ENCODE results near the gene SRA1. TPM values are rescaled to one million over a fixed set of nuclear protein-coding genes. Genes with fewer than 3 reads are reported as not detected.

Gene SRA1
- total RNA-seq, 1 experiment from 2014 or later = 48.6 TPM

DNA sequence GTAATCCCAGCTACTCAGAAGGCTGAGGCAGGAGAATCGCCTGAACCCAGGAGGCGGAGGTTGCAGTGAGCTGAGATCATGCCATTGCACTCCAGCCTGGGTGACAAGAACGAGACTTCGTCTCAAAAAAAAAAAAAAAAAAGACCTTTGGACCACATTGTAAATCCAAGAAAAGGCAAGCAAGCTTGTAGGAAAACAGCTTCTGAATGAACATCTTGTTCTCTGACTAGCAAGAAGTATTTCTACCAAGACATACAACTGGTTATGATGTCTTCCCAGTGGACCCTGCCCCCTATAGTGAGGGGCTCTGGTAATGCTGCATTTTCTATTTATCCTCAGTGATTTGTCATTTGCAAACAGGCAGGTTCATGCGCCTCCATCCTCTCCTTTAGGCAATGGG lies 14.3 kb downstream of the SRA1 start:
- TF ChIP-seq EZH2phosphoT487 (IDR thresholded peaks at IDR 0.05; ENCODE audit: borderline replicate concordance, low read length) = no peak
- TF ChIP-seq EZH2 (IDR thresholded peaks at IDR 0.05; ENCODE audit: low read length, unreplicated experiment) = no peak
- TF ChIP-seq, protein P1, sequence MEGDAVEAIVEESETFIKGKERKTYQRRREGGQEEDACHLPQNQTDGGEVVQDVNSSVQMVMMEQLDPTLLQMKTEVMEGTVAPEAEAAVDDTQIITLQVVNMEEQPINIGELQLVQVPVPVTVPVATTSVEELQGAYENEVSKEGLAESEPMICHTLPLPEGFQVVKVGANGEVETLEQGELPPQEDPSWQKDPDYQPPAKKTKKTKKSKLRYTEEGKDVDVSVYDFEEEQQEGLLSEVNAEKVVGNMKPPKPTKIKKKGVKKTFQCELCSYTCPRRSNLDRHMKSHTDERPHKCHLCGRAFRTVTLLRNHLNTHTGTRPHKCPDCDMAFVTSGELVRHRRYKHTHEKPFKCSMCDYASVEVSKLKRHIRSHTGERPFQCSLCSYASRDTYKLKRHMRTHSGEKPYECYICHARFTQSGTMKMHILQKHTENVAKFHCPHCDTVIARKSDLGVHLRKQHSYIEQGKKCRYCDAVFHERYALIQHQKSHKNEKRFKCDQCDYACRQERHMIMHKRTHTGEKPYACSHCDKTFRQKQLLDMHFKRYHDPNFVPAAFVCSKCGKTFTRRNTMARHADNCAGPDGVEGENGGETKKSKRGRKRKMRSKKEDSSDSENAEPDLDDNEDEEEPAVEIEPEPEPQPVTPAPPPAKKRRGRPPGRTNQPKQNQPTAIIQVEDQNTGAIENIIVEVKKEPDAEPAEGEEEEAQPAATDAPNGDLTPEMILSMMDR (conservative IDR thresholded peaks at IDR 0.05; ENCODE audit: low read depth, low read length) = no peak
- Histone ChIP-seq H3K4me2 (ENCODE audit: low read length) (no peak overlapping the region), H3K79me2 (ENCODE audit: low read length) (no peaks in the 10 kb centered on the region), H3K36me3 (ENCODE audit: low read depth, low read length) (peaks cover 36% of the 10 kb centered on the region), H4K20me1 (ENCODE audit: low read length) (no peaks in the 10 kb centered on the region), H3K4me3 (ENCODE audit: low read length) (no peak overlapping the region), H3K9me2 (replicated peaks; ENCODE audit: low read length) (no peaks in the 10 kb centered on the region), H3K4me1 (ENCODE audit: insufficient read depth, low read length) (peaks cover 27% of the 10 kb centered on the region), H3K27ac (ENCODE audit: low read length) (no peak overlapping the region), H3K27me3 (ENCODE audit: low read length) (no peaks in the 10 kb centered on the region), H2AFZ (ENCODE audit: low read length) (no peak overlapping the region), H3K9ac (ENCODE audit: low read length) (no peak overlapping the region), H3K9me3 (ENCODE audit: low read length) (no peaks in the 10 kb centered on the region), H3F3A (ENCODE audit: low read length, unreplicated experiment) (no peaks in the 10 kb centered on the region)
- DNase-seq = no peak
- BruUV-seq (replicated peaks) = no TSS peak
- intact Hi-C loops (cut with micrococcal nuclease) = loop anchor here (10.0 kb wide), 1 partner anchor 172 kb away; no protein-coding TSS in a partner anchor
- no peak for ATAC-seq
- CTCF ChIA-PET = no interaction called here
- POLR2A ChIA-PET (ENCODE audit: unreplicated experiment) = no interaction called here

DNA sequence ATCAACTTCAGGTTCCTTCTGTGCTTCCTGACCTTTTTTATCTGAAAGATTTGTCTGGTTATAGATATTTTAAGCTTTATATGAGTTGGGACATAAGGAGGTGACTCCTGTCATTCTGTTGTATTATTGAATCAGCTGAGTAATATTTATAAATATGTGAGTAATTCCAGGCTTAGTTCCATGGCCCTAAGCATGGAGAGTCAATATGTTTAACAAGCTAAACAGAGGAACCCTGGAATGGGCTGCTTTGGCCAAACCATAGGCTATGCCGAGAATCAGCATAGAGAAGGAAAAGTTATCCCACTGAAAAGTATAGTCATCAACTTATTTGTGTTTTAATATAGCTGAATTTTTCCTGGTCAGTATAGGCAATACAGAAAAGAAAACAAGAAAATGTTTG lies 17.0 kb downstream of the SRA1 start:
- intact Hi-C loops (cut with micrococcal nuclease) = loop anchor here (10.0 kb wide), 1 partner anchor 175 kb away; no protein-coding TSS in a partner anchor
- DNase-seq = peak; percentile 61
- no peak overlapping the region for H2AFZ ChIP-seq (ENCODE audit: low read length)
- TF ChIP-seq EZH2phosphoT487 (IDR thresholded peaks at IDR 0.05; ENCODE audit: borderline replicate concordance, low read length) = no peak
- no peak for TF ChIP-seq EZH2 (IDR thresholded peaks at IDR 0.05; ENCODE audit: low read length, unreplicated experiment)
- TF ChIP-seq, protein P1 (conservative IDR thresholded peaks at IDR 0.05; ENCODE audit: low read depth, low read length) = no peak
- peak; percentile 99 for ATAC-seq
- H3K4me1 ChIP-seq (ENCODE audit: insufficient read depth, low read length) = peaks cover 13% of the 10 kb centered on the region
- BruUV-seq (replicated peaks) = no TSS peak
- H3K9ac ChIP-seq (ENCODE audit: low read length) = no peak overlapping the region
- no peaks in the 10 kb centered on the region for H3K79me2 ChIP-seq (ENCODE audit: low read length)
- no peaks in the 10 kb centered on the region for H3K9me2 ChIP-seq (replicated peaks; ENCODE audit: low read length)
- no peaks in the 10 kb centered on the region for H3K27me3 ChIP-seq (ENCODE audit: low read length)
- CTCF ChIA-PET = interaction anchor here (1.2 kb wide), 1 partner anchor 177 kb away, joined by 3 read pairs; no protein-coding TSS in a partner anchor
- H3K9me3 ChIP-seq (ENCODE audit: low read length) = no peaks in the 10 kb centered on the region
- peaks cover 51% of the 10 kb centered on the region for H3K36me3 ChIP-seq (ENCODE audit: low read depth, low read length)
- H3K27ac ChIP-seq (ENCODE audit: low read length) = no peak overlapping the region
- H3K4me2 ChIP-seq (ENCODE audit: low read length) = no peak overlapping the region
- H3F3A ChIP-seq (ENCODE audit: low read length, unreplicated experiment) = no peaks in the 10 kb centered on the region
- no peak overlapping the region for H3K4me3 ChIP-seq (ENCODE audit: low read length)
- POLR2A ChIA-PET (ENCODE audit: unreplicated experiment) = interaction anchor here (0.9 kb wide), 1 partner anchor 17 kb away, joined by 4 read pairs; the partner anchor contains the start of gene SRA1
- no peaks in the 10 kb centered on the region for H4K20me1 ChIP-seq (ENCODE audit: low read length)

DNA sequence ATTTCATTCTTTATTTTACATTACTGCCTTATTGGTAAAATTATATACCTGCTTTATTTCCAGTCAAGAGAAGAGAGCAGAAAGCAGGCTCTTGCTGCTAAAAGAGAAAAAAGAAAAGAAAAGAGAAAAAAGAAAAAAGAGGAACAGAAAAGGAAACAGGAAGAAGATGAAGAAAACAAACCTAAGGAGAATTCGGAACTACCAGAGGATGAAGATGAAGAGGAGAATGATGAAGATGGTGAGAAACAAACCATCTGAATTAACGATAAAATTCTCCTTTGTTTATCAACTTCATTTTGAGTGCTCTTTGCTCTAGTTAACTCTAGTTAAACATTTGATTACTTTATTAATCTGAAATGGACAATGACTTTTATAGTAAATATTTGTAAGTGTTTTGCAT lies 33.3 kb downstream of the SRA1 start:
- H3F3A ChIP-seq (ENCODE audit: low read length, unreplicated experiment) = no peaks in the 10 kb centered on the region
- H3K4me3 ChIP-seq (ENCODE audit: low read length) = no peak overlapping the region
- H3K36me3 ChIP-seq (ENCODE audit: low read depth, low read length) = peaks cover 33% of the 10 kb centered on the region
- no peak for DNase-seq
- intact Hi-C loops (cut with micrococcal nuclease) = no loop called here
- no peak overlapping the region for H2AFZ ChIP-seq (ENCODE audit: low read length)
- no TSS peak for BruUV-seq (replicated peaks)
- no peak overlapping the region for H3K4me2 ChIP-seq (ENCODE audit: low read length)
- no peak overlapping the region for H3K27ac ChIP-seq (ENCODE audit: low read length)
- no peaks in the 10 kb centered on the region for H3K9me2 ChIP-seq (replicated peaks; ENCODE audit: low read length)
- ChIA-PET POLR2A (ENCODE audit: unreplicated experiment) (no interaction called here), CTCF (no interaction called here)
- H3K4me1 ChIP-seq (ENCODE audit: insufficient read depth, low read length) = no peaks in the 10 kb centered on the region
- no peaks in the 10 kb centered on the region for H3K27me3 ChIP-seq (ENCODE audit: low read length)
- ATAC-seq = no peak
- no peaks in the 10 kb centered on the region for H3K9me3 ChIP-seq (ENCODE audit: low read length)
- H3K79me2 ChIP-seq (ENCODE audit: low read length) = no peaks in the 10 kb centered on the region
- no peak overlapping the region for H3K9ac ChIP-seq (ENCODE audit: low read length)
- TF ChIP-seq EZH2phosphoT487 (IDR thresholded peaks at IDR 0.05; ENCODE audit: borderline replicate concordance, low read length) (no peak), EZH2 (IDR thresholded peaks at IDR 0.05; ENCODE audit: low read length, unreplicated experiment) (no peak)
- TF ChIP-seq, protein P1 (conservative IDR thresholded peaks at IDR 0.05; ENCODE audit: low read depth, low read length) = no peak
- 0 out of 2 replicates have a peak, but pooled peaks cover 3% of the 10 kb centered on the region for H4K20me1 ChIP-seq (ENCODE audit: low read length)
